ENCODE results near the gene KIF2B. TPM values are rescaled to one million over a fixed set of nuclear protein-coding genes. Genes with fewer than 3 reads are reported as not detected.
"Not testable (repeated sequence)": the region's sequence is repeated elsewhere in the genome, so short reads cannot be mapped to it uniquely, and the experiment has no call there.

The KIF2B gene
- total RNA-seq, 4 donors from 2014 or later = not detected

DNA sequence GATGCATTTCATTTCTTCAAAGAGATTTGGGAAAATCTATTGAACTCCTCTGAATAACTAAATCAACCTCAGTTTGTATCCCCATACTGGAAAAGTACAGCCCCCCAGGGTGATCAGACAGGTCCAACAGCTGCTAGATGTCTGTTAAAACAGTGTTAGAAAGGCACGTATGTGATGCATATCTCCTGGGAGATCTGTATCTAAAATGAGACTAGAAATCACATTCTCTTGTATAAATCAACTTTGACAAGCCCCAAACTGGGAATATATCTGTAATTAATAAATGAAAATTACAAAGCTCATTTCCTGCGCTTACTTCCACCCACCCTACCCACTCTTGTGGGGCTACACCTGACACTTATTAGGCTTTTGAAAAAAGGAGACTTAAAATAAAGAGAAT is 3.8 kb upstream of the KIF2B start:
- no peak overlapping the region for H3K4me3 ChIP-seq (ENCODE audit: low read depth, poor library complexity, severe bottlenecking)
- 35 to 44% methylated on average over 2 of the region's 2 CpGs for WGBS, 2 donors
- no peak for TF ChIP-seq POLR2A (IDR thresholded peaks at IDR 0.05)
- TF ChIP-seq, protein P1, sequence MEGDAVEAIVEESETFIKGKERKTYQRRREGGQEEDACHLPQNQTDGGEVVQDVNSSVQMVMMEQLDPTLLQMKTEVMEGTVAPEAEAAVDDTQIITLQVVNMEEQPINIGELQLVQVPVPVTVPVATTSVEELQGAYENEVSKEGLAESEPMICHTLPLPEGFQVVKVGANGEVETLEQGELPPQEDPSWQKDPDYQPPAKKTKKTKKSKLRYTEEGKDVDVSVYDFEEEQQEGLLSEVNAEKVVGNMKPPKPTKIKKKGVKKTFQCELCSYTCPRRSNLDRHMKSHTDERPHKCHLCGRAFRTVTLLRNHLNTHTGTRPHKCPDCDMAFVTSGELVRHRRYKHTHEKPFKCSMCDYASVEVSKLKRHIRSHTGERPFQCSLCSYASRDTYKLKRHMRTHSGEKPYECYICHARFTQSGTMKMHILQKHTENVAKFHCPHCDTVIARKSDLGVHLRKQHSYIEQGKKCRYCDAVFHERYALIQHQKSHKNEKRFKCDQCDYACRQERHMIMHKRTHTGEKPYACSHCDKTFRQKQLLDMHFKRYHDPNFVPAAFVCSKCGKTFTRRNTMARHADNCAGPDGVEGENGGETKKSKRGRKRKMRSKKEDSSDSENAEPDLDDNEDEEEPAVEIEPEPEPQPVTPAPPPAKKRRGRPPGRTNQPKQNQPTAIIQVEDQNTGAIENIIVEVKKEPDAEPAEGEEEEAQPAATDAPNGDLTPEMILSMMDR (IDR thresholded peaks at IDR 0.05) = no peak
- no peak for DNase-seq (ENCODE audit: low spot score in 2 of 2)
- intact Hi-C loops (cut with DNase I; ENCODE audit: low total_unique reads) = no loop called here

DNA sequence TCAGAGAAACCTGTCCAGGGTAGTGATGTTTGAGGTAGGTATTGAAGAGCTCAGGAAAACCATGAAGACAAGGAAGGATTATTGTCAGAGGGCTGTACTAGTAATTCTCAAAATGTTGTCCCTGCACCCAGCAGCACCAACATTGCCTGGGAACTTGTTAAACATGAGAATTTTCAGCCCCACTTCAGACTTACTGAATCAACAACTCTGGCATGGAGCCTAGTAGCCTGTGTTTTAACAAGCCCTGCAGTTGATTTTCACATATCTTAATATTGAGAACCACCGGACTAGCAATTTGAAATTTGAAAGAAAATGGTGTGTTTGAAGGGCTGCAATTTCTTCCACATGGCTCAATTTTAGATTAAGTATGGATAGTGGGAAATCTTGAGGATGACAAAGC is 2.8 kb upstream of the KIF2B start:
- WGBS, 2 donors = 35 to 55% methylated on average over 1 of the region's 1 CpG
- no peak for DNase-seq (ENCODE audit: low spot score in 2 of 2)
- intact Hi-C loops (cut with DNase I; ENCODE audit: low total_unique reads) = no loop called here
- no peak overlapping the region for H3K4me3 ChIP-seq (ENCODE audit: low read depth, poor library complexity, severe bottlenecking)
- TF ChIP-seq, protein P1 (IDR thresholded peaks at IDR 0.05) = no peak
- TF ChIP-seq POLR2A (IDR thresholded peaks at IDR 0.05) = no peak

DNA sequence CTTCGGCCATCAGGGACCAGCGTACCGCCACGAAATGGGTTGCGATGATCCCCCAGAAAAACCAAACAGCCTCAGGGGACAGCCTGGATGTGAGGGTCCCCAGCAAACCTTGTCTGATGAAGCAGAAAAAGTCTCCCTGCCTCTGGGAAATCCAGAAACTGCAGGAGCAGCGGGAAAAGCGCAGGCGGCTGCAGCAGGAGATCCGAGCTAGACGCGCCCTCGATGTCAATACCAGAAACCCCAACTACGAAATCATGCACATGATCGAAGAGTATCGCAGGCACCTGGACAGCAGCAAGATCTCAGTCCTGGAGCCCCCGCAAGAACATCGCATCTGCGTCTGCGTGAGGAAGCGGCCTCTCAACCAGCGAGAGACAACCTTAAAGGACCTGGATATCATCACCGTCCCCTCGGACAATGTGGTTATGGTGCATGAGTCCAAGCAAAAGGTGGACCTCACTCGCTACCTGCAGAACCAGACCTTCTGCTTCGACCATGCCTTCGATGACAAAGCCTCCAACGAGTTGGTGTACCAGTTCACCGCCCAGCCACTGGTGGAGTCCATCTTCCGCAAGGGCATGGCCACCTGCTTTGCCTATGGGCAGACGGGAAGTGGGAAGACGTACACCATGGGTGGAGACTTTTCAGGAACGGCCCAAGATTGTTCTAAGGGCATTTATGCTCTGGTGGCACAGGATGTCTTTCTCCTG is 769 bp downstream of the KIF2B start:
- no peak overlapping the region for H3K4me3 ChIP-seq (ENCODE audit: low read depth, poor library complexity, severe bottlenecking)
- WGBS, 2 donors = 94 to 95% methylated on average over 32 of the region's 32 CpGs
- TF ChIP-seq, protein P1 (IDR thresholded peaks at IDR 0.05) = no peak
- no peak for TF ChIP-seq POLR2A (IDR thresholded peaks at IDR 0.05)
- intact Hi-C loops (cut with DNase I; ENCODE audit: low total_unique reads) = no loop called here
- peak in 1 of 2 donors; percentile 72 for DNase-seq (ENCODE audit: low spot score in 2 of 2)

DNA sequence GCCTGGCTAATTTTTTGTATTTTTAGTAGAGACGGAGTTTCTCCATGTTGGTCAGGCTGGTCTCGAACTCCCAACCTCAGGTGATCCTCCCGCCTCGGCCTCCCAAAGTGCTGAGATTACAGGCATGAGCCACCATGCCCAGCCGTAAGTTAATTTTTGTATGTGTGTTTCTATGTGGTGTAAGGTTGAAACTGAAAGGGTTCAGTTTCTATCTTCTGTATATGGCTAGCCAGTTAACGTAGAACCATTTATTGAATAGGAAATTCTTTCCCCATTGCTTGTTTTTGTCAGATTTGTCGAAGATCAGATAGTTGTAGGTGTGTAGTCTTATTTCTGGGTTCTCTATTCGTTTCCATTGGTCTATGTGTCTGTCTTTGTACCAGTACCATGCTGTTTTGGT is 12.0 kb downstream of the KIF2B start:
- intact Hi-C loops (cut with DNase I; ENCODE audit: low total_unique reads); DNase-seq (ENCODE audit: low spot score in 2 of 2); H3K4me3 ChIP-seq (ENCODE audit: low read depth, poor library complexity, severe bottlenecking): not testable (repeated sequence)
- 85 to 86% methylated on average over 8 of the region's 8 CpGs for WGBS, 2 donors

DNA sequence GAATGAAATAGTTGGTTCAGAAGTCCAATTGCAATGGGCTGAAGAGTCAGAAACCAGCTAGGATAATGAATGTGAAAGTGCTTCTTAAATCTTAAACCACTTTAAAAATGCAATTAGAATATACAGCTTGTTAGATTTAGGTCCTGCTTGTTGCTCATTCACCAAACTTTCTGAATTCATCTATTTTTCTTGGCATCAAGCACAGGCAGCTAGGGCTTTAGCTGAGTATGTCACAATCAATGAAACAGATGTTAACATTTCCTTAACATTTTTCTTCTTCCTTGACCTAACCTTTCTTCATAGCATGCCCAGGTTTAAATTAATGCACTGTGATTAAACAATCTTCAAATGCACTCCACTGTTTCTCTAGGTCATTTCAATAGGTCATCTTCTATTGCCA is 14.4 kb downstream of the KIF2B start:
- intact Hi-C loops (cut with DNase I; ENCODE audit: low total_unique reads) = no loop called here
- DNase-seq (ENCODE audit: low spot score in 2 of 2) = no peak
- no peak for TF ChIP-seq POLR2A (IDR thresholded peaks at IDR 0.05)
- TF ChIP-seq, protein P1 (IDR thresholded peaks at IDR 0.05) = no peak
- no peak overlapping the region for H3K4me3 ChIP-seq (ENCODE audit: low read depth, poor library complexity, severe bottlenecking)

DNA sequence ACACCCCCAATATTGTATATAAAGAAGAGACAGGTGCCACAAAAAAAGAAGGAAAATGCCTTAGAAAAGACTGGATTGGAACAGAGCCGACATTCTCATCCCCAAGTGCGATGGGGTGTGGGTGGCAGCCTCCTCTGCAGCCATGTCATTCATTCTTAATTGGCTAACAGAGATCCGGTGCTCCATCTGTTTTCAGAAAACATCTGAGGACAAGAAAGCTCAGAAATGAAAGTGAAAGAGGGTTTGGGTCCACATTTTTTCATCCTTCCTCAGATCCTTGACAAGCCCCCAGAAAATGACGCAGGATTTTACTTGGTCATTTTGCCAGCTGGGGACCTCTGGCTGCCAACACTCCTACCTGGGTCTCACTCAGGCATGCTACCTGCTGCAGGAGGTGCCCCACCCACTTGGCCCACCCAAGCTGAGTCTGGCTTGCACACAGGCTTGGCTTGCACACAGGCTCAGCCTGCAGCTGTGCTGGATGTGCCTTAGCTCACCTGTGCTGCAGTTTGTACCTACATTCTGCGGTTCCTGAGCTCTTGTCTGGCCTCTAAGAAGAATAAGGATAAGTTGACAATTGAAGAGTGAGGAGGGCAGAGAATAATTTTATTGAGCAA is 21.9 kb downstream of the KIF2B start:
- intact Hi-C loops (cut with DNase I; ENCODE audit: low total_unique reads) = no loop called here
- no peak overlapping the region for H3K4me3 ChIP-seq (ENCODE audit: low read depth, poor library complexity, severe bottlenecking)
- 44 to 48% methylated on average over 5 of the region's 5 CpGs for WGBS, 2 donors
- TF ChIP-seq POLR2A (IDR thresholded peaks at IDR 0.05) = no peak
- TF ChIP-seq, protein P1 (IDR thresholded peaks at IDR 0.05) = no peak
- no peak for DNase-seq (ENCODE audit: low spot score in 2 of 2)

DNA sequence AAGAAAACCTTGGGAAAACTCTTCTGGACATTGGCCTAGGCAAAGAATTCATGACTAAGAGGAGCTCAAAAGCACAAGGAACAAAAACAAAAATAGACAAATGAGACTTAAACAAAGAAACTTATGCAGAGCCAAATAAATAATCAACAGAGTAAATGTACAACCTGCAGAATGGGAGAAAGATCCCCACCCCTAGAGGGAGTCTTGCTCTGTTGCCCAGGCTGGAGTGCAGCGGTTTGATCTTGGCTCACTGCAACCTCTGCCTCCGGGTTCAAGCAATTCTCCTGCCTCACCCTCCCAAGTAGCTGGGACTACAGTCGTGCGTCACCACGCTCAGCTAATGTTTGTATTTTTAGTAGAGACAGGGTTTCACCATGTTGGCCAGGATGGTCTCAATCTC is 48.4 kb downstream of the KIF2B start:
- intact Hi-C loops (cut with DNase I; ENCODE audit: low total_unique reads); H3K4me3 ChIP-seq (ENCODE audit: low read depth, poor library complexity, severe bottlenecking); DNase-seq (ENCODE audit: low spot score in 2 of 2): not testable (repeated sequence)
- 92 to 95% methylated on average over 5 of the region's 5 CpGs for WGBS, 2 donors

Data from lower leg skin (tissue), 4 donors.